DOHH2 (cell line): ENCODE measurements around the gene SFXN5.
A peak's percentile ranks its signal among the peaks of the same experiment; 100 is the strongest.

Experiments
- H3F3A ChIP-seq: fragments of 200-600 bp; sonication (generic), shearing (Covaris generic); 2 replicates; pipeline ENCODE4 v1.6.0; 2016; ENCODE audit warnings: antibody characterized with exemption, mild to moderate bottlenecking; ENCODE audit not compliant: control insufficient read depth, insufficient read depth
- H3K27ac ChIP-seq: fragments of 200-600 bp; sonication (generic); 2 replicates; pipeline ENCODE4 v1.5.1; 2014; ENCODE audit warnings: low read depth, mild to moderate bottlenecking, low read length, moderate library complexity
- H3K27me3 ChIP-seq: fragments of 200-600 bp; sonication (generic); 2 replicates; pipeline ENCODE4 v1.6.1; 2014; ENCODE audit warnings: mild to moderate bottlenecking, low read length, mixed read lengths; ENCODE audit not compliant: control insufficient read depth
- H3K36me3 ChIP-seq: fragments of 200-600 bp; sonication (generic); 2 replicates; pipeline ENCODE4 v1.6.1; 2014; ENCODE audit warnings: mild to moderate bottlenecking, low read length, moderate library complexity, mixed read lengths; ENCODE audit not compliant: control insufficient read depth
- H3K4me1 ChIP-seq: fragments of 200-600 bp; sonication (generic); 2 replicates; pipeline ENCODE4 v1.6.1; 2014; ENCODE audit warnings: mild to moderate bottlenecking, low read length, mixed read lengths; ENCODE audit not compliant: control insufficient read depth
- H3K4me2 ChIP-seq: fragments of 200-600 bp; sonication (generic); 2 replicates; pipeline ENCODE4 v1.6.0; 2014; ENCODE audit warnings: mild to moderate bottlenecking, low read length, moderate library complexity
- H3K4me3 ChIP-seq: fragments of 200-600 bp; sonication (generic); 2 replicates; pipeline ENCODE4 v1.5.1; 2014; ENCODE audit warnings: mild to moderate bottlenecking, low read length, mixed read lengths
- H3K79me2 ChIP-seq: fragments of 200-600 bp; sonication (generic); 2 replicates; pipeline ENCODE4 v1.6.1; 2014; ENCODE audit warnings: mild to moderate bottlenecking, low read length, mixed read lengths; ENCODE audit not compliant: control insufficient read depth
- H3K9me2 ChIP-seq: fragments of 200-600 bp; sonication (generic); replicated peaks from 2 replicates; pipeline ENCODE4 v1.6.1; 2014; ENCODE audit warnings: mild to moderate bottlenecking, low read length, mixed read lengths; ENCODE audit not compliant: control insufficient read depth
- H3K9me3 ChIP-seq: fragments of 200-600 bp; sonication (generic); 2 replicates; pipeline ENCODE4 v1.6.1; 2014; ENCODE audit warnings: antibody characterized with exemption, low read length, mixed read lengths; ENCODE audit not compliant: control insufficient read depth, insufficient read depth
- H4K20me1 ChIP-seq: fragments of 200-600 bp; sonication (generic); 2 replicates; pipeline ENCODE4 v1.6.0; 2014; ENCODE audit warnings: low read depth, mild to moderate bottlenecking, antibody characterized with exemption, low read length, moderate library complexity; ENCODE audit not compliant: control insufficient read depth, insufficient read depth
- EZH2phosphoT487 ChIP-seq: fragments of 200-600 bp; sonication (generic); IDR thresholded peaks from 2 replicates; pipeline ENCODE4 v1.6.1; 2017; ENCODE audit warnings: borderline replicate concordance, mild to moderate bottlenecking, antibody characterized with exemption, low read length, moderate library complexity, mixed read lengths
- TF ChIP-seq, protein P1 (sequence below): fragments of 200-600 bp; sonication (generic); IDR thresholded peaks from one replicate; pipeline ENCODE4 v1.5.1; 2014; ENCODE audit warnings: antibody characterized with exemption, mild to moderate bottlenecking, low read depth, low read length; ENCODE audit not compliant: poor library complexity, severe bottlenecking

Gene SFXN5

DNA sequence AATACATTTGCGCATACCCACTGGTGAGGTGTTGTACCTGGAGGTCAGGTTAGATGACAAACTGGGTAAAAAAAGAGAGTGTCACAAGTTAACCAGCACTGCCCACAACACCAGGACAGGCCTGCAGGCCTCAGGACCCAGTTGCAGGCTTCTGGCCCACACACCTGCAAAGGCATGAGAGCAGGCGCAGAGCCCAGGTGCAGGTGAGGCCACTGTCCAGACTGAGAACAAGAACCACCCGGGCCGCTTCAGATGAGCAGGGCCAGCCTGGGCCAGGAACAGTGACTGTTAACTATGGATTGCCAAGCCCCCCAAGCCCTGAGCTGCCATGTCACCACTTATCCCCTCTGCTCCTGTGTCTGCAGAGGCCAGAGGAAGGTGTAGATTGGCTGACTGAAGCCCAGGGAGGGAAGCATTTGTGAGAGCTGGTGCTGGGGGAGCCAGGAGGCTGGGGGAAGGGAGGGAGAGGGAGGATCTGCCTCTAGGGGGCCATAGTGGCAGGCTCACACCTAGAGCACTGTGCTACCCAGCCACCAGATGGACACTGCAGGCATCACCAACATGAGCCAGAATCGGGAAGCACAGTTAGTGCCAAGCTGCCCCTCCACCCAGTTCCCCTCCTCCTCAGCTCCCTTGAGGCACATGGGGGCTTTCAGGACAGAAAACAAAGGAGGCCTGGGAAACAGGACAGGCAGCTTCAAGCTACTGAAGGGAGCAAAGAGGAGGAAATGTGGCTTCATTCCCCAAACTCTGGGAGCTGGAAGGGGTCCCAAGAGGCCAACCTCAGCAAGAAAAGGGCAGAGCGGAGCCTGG lies 35.4 kb downstream of the SFXN5 start:
- H3K27ac ChIP-seq, result no peak overlapping the region
- H3K4me1 ChIP-seq, result no peaks in the 10 kb centered on the region
- H3K9me2 ChIP-seq, result no peaks in the 10 kb centered on the region
- no peaks in the 10 kb centered on the region for H3F3A ChIP-seq
- no peaks in the 10 kb centered on the region for H3K27me3 ChIP-seq
- no peaks in the 10 kb centered on the region for H3K36me3 ChIP-seq
- H3K79me2 ChIP-seq, result no peaks in the 10 kb centered on the region
- no peak for TF ChIP-seq EZH2phosphoT487
- TF ChIP-seq, protein P1, sequence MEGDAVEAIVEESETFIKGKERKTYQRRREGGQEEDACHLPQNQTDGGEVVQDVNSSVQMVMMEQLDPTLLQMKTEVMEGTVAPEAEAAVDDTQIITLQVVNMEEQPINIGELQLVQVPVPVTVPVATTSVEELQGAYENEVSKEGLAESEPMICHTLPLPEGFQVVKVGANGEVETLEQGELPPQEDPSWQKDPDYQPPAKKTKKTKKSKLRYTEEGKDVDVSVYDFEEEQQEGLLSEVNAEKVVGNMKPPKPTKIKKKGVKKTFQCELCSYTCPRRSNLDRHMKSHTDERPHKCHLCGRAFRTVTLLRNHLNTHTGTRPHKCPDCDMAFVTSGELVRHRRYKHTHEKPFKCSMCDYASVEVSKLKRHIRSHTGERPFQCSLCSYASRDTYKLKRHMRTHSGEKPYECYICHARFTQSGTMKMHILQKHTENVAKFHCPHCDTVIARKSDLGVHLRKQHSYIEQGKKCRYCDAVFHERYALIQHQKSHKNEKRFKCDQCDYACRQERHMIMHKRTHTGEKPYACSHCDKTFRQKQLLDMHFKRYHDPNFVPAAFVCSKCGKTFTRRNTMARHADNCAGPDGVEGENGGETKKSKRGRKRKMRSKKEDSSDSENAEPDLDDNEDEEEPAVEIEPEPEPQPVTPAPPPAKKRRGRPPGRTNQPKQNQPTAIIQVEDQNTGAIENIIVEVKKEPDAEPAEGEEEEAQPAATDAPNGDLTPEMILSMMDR, result peak; percentile 9
- H3K4me2 ChIP-seq, result no peak overlapping the region
- H3K9me3 ChIP-seq, result no peaks in the 10 kb centered on the region
- no peaks in the 10 kb centered on the region for H4K20me1 ChIP-seq
- no peak overlapping the region for H3K4me3 ChIP-seq

DNA sequence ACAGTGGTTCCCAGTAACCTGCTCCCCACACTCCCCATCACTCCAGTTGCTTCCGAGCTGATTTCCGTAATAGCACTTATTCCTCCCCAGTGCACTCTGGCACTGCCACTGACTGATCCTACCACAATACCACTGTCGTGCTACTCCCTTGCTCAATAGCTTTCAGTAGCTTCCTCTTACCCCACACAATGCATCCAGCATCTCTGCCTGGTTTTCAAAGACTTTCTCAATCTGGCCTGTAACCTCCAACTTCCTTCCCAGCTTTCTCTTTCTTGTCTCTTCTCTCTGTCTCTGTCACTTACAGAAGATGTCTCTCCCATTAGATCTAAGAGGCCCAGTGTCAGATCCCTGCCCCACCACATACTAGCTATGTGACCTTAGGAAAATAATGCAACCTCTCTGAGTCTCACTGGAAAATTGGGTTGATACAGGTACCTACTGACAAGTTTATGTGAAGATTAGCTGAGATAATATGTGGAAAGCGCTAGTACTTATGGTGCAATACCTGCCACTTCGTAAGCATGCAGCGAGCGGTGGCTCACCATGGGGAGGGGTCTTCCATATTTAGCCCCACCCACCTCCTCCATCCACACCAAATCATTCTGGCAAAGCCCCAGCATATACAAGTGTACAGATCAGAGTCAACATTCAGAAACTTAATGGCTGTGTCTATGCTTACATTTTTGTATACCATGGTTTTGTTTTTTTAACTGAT lies 36.7 kb downstream of the SFXN5 start:
- Histone ChIP-seq H3K4me1 (no peaks in the 10 kb centered on the region), H3K9me2 (no peaks in the 10 kb centered on the region), H3K79me2 (no peaks in the 10 kb centered on the region), H3K27me3 (no peaks in the 10 kb centered on the region), H3F3A (no peaks in the 10 kb centered on the region), H3K36me3 (no peaks in the 10 kb centered on the region), H4K20me1 (no peaks in the 10 kb centered on the region), H3K9me3 (no peaks in the 10 kb centered on the region), H3K4me3 (no peak overlapping the region), H3K27ac (no peak overlapping the region), H3K4me2 (no peak overlapping the region)
- TF ChIP-seq, protein P1, result no peak
- no peak for TF ChIP-seq EZH2phosphoT487

DNA sequence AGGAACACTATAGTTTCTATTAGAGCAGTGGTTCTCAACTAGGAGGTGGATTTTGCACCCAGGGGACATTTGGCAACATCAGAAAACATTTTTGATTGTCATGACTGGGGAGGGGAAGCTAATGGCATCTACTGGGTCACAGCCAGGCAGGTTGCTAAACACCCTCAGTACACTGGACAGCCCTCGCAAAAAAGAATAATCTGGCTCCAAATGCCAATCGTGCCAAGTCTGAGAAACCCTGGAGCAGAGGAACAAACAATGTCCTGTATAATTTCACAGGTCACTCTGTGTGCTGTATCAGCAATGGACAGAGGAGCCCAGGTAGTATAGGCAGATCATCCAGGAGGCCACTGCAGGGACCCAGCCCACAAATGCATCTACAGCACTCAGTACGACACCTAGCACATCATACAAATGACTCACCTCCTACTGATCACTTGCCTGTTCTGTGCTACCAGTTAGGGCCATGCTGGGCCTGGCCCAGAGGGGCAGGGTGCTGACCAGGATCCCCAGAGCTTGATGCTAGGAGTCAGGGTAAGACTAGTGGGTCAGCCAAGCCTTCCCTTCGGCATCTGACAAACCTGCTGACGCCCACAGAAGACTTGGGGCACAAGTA lies 37.6 kb downstream of the SFXN5 start:
- Histone ChIP-seq H3K27ac (no peak overlapping the region), H3K4me1 (no peaks in the 10 kb centered on the region)

More for the DNA sequence above, 37.6 kb downstream of the SFXN5 start:
- Histone ChIP-seq H3K4me3 (no peak overlapping the region), H3F3A (no peaks in the 10 kb centered on the region), H4K20me1 (no peaks in the 10 kb centered on the region), H3K36me3 (no peaks in the 10 kb centered on the region), H3K9me2 (no peaks in the 10 kb centered on the region), H3K4me2 (no peak overlapping the region), H3K9me3 (no peaks in the 10 kb centered on the region), H3K27me3 (no peaks in the 10 kb centered on the region), H3K79me2 (no peaks in the 10 kb centered on the region)
- no peak for TF ChIP-seq EZH2phosphoT487
- TF ChIP-seq, protein P1, result no peak
